HG02798 (cell line): ENCODE results near the gene TMF1.
A peak's percentile ranks its signal among the peaks of the same experiment; 100 is the strongest.

ENCODE experiments used
- ATAC-seq: cut with Tn5 transposase; IDR thresholded peaks from one replicate; pipeline ENCODE4 v1.9.1; 2021; ENCODE audit warnings: mild to moderate bottlenecking; ENCODE audit not compliant: unreplicated experiment, poor library complexity

The TMF1 gene, protein sequence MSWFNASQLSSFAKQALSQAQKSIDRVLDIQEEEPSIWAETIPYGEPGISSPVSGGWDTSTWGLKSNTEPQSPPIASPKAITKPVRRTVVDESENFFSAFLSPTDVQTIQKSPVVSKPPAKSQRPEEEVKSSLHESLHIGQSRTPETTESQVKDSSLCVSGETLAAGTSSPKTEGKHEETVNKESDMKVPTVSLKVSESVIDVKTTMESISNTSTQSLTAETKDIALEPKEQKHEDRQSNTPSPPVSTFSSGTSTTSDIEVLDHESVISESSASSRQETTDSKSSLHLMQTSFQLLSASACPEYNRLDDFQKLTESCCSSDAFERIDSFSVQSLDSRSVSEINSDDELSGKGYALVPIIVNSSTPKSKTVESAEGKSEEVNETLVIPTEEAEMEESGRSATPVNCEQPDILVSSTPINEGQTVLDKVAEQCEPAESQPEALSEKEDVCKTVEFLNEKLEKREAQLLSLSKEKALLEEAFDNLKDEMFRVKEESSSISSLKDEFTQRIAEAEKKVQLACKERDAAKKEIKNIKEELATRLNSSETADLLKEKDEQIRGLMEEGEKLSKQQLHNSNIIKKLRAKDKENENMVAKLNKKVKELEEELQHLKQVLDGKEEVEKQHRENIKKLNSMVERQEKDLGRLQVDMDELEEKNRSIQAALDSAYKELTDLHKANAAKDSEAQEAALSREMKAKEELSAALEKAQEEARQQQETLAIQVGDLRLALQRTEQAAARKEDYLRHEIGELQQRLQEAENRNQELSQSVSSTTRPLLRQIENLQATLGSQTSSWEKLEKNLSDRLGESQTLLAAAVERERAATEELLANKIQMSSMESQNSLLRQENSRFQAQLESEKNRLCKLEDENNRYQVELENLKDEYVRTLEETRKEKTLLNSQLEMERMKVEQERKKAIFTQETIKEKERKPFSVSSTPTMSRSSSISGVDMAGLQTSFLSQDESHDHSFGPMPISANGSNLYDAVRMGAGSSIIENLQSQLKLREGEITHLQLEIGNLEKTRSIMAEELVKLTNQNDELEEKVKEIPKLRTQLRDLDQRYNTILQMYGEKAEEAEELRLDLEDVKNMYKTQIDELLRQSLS

GRCh38 chr3:69051756-69052471, at the start of gene TMF1:
Gene TMF1, minus strand, starts transcription at chr3:69052333. Its CDS starts 247 bp downstream, at chr3:69052086.
- ATAC-seq, result peak; percentile 97

GRCh38 chr3:69099576-69099975, 47.4 kb upstream of the TMF1 start:
- ATAC-seq, result no peak

DNA sequence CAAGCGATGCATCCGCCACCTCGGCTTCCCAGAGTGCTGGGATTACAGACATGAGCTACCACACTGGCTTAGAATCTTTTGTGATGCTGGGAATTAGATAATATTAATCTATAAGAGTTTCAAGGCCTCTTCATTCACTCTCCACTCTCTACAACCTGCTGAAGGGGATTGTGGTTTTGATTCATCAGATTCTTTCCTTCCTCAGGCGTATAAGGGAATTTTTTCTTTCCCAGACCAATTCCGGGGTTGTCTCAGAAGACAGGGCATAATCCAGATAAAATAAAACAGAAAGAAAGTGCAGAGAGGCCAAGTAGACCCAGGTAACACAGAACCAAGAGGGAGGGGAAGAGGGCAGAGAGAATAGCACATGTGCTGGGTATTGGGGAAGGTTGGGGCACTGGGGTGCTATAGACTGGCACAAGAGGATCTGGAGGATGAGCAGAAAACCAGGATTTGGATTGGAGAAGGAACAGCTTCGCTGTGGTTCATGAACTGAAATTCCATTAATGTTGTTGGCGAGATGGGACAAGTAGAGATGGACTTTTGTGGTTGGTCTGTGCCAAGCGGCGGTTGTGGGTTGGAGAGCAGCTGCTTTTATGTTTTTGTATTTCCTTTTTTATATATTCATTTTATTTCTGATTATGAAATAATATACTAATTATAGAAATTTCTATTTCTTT, 45.4 kb upstream of the TMF1 start:
- no peak for ATAC-seq

GRCh38 chr3:69096299-69096698, 44.2 kb upstream of the TMF1 start:
- no peak for ATAC-seq

- no peak for ATAC-seq
These were observed 43.5 kb upstream of the TMF1 start for GRCh38 chr3:69095636-69096035.

DNA sequence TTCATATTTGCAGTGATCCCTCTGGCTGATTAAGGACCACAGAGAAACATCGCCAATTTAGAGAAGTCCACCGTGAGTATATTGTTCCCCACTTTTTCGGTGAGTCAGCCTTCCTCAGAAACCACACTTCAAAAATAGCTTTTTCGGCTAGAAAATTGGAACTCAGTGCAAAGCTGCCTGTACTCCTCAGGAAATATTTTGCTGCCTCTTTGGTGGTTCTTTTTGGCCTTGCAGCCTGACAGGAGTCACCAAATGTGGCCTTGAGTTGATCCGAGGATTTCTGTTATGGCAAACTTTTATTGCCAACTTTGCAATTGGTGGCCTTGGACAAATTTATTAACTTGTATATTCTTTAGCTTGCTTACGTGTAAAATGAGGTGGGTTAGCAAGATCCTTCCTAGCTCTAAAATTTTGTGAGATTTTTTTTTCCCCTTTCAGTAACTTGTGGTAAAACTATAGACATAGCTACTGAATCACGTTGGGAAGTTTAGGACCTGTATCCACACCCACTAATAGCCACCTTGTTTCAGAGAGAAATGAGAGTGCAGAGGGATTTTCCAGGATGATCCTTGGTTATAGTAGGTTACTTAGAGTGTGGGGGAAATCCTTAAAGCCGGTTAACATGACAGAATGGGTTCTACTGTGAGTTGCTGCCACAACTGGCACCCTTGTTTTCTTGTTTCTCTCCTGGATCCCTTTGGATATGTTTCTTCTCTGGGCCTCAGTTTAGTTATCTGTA, 42.5 kb upstream of the TMF1 start:
- no peak for ATAC-seq

DNA sequence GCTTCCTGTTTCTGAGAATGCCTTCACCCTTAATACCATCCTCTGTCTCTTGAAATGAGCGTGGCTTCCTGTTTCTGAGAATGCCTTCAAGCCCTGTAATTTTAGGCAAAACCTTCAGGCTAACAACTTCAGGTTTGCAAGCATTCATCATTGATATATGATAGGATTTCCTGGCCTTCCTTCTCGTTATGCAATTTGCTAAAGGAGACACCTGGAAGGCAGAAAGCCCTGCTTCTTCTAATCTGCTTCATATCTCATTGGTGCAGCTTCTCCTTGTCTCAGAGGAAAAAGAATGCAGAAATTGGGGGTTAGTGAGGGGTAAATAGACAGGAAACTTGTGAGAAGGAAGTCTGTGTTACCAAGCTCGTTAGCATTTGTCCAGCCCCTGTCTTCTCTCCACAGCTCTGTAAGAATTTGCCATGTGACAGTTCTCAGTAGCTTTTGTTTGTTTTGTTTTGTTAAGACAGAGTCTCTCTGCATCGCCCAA, 39.9 kb upstream of the TMF1 start:
- peak; percentile 64 for ATAC-seq

GRCh38 chr3:69091389-69092029, 39.4 kb upstream of the TMF1 start:
- peak; percentile 1 for ATAC-seq

- no peak for ATAC-seq
These were observed 37.9 kb upstream of the TMF1 start for GRCh38 chr3:69090021-69090420.

DNA sequence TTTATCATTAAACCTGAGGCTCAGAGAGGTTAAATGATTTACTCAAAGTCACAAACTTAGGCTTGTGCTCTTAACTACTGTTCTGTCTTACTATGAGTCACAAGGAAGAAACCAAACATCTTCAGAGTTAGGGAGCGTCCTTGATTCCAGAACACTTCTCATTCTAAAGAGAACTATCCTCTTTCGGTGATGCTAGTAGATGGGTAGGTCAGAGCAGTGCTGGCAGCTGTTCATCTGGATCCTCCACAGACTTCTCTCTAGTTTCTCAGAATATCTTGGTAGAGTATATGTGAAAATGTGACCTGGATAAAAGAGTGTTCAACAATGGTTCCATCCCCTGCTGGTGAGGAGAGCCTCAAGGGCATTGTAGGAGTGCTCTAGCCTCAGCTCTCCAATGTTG, 35.9 kb upstream of the TMF1 start:
- peak; percentile 14 for ATAC-seq

DNA sequence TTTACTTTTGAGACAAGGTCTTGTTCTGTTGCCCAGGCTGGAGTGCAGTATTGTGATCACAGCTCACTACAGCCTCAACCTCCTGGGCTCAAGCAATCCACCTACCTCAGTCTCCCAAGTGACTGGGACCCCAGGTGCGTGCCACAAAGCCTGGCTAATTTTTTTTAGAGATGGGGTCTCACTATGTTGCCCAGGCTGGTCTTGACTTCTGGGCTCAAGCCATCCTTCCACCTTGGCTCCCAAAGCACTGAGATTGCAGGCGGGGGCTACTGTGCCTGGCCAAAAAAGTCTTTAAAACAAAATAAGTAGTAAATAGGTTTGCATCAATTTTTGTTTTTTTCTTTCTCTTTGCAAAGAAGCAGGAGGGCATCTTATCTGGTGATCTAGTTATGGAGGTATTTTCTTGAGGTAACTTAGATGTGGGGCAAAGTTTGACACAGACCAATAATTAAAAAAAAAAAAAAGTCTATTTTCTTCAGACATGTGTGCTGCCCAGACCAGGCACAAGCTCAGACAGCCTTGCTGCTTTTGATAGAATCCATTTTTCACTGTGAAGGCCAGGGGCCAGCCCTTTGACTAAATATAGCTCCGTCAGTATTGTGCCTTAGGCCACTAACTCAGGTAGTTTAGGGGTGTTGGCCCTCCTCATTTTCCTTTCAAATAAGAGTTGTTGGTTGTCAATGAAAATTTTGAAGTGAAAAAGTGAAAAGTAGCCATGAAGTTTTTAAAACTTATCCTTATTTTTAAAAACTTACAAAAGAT, 35.1 kb upstream of the TMF1 start:
- no peak for ATAC-seq

DNA sequence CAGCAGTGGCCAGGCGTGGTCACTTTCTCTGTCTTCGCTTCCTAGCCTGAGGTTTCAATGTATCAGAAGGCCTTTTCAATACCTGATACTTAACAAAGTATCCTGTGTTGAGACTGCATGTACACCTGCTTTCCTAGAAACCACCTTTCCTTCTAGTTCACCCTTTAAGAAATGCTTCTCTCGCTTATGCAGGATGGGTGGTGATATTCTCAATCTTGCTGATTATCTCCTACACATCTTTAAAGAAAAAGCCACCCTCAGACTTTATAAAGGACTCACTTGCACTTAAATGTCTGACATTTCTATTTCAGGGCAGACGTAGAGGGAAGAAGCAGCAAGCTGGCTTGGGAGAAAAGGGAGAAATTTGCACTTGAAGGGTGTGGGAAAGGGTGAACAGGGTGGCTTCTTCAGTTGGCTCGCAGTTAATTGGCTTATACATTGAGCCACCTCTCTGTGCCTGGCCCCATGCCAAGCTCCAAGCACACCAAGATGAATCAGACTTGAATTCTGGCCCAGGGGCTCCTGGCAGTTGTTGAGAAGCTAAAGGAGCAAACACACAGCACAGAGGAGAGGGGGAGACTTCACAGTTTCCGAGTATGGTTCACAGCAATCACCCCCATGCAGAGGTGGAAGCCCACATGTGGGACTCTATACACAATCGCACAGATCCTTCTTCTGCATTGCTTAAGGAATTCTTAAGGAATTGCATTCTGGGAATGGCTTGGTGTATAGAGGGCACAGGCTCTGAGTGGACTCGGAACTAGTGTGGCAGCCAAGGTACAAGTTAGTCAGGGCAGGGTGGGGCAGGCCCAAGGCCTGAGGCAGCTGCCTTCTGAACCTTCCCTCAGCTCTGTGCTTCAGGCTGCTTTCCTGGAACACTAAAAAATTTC, 33.9 kb upstream of the TMF1 start:
- no peak for ATAC-seq

GRCh38 chr3:69085168-69085832, 33.2 kb upstream of the TMF1 start:
- no peak for ATAC-seq

DNA sequence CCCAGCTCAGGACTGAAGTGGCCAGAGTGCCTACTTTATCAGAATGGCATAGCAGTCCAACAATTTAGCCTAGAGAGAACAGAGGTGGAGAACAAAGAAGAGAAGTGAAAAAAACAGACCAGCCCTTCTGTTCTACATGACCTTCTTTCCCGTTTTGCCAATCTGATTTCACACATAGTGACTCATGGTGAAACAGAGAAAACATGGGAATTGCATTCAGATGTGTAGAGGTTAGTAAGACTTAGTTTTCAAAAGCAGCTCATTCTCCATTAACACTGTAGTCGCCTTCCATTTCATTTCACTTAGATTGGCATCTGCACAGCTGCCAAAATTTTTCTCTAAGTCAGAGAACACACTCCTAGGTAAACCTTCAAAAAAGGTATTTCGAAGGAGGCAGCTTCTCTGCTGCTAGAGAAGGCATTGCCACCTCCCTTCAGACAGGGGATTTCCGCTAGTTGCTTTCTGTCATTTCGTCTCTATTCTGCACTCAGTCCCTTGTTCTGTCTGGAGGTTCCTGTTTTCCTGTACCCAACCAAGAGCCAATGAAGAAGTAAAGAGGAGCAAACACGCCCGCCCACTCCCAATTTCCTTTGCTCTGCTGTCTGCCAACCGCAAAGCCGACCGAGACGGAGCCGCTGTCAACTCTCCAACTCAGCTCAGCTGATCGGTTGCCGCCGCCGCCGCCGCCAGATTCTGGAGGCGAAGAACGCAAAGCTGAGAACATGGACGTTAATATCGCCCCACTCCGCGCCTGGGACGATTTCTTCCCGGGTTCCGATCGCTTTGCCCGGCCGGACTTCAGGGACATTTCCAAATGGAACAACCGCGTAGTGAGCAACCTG, 32.4 kb upstream of the TMF1 start, which contains the start of gene ARL6IP5:
TSS of gene ARL6IP5 (plus strand) at position 612 of the 842 bp plus-strand sequence. CDS start at position 723, 111 bp downstream.
- peak; percentile 58 for ATAC-seq

GRCh38 chr3:69082805-69083204, 30.7 kb upstream of the TMF1 start:
- ATAC-seq, result peak; percentile 66
